ENCODE measurements around the gene OR10G2.

DNA sequence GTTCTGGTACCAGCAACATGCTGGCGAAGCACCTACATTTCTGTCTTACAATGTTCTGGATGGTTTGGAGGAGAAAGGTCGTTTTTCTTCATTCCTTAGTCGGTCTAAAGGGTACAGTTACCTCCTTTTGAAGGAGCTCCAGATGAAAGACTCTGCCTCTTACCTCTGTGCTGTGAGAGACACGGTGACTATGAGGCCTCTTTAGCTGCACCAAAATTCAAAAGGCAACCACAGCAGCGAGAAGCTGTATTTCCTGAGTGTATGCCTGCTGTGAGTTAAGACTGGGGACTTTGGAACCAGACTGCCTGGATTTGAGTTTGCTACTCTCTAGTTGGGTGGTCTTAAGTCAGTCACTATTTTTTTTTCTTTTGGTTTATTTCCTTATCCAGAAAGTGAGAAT, 8.7 kb upstream of the OR10G2 start:
- TF ChIP-seq POLR2A (IDR thresholded peaks at IDR 0.05), result no peak
- TF ChIP-seq, protein P1, sequence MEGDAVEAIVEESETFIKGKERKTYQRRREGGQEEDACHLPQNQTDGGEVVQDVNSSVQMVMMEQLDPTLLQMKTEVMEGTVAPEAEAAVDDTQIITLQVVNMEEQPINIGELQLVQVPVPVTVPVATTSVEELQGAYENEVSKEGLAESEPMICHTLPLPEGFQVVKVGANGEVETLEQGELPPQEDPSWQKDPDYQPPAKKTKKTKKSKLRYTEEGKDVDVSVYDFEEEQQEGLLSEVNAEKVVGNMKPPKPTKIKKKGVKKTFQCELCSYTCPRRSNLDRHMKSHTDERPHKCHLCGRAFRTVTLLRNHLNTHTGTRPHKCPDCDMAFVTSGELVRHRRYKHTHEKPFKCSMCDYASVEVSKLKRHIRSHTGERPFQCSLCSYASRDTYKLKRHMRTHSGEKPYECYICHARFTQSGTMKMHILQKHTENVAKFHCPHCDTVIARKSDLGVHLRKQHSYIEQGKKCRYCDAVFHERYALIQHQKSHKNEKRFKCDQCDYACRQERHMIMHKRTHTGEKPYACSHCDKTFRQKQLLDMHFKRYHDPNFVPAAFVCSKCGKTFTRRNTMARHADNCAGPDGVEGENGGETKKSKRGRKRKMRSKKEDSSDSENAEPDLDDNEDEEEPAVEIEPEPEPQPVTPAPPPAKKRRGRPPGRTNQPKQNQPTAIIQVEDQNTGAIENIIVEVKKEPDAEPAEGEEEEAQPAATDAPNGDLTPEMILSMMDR (IDR thresholded peaks at IDR 0.05), result no peak
- no peak for TF ChIP-seq POLR2AphosphoS5 (IDR thresholded peaks at IDR 0.05)

Data from breast epithelium (tissue), 3 donors.